Endothelial cell of umbilical vein (primary cell): ENCODE results near the gene KLF15. TPM values are rescaled to one million over a fixed set of nuclear protein-coding genes. Genes with fewer than 3 reads are reported as not detected.

Experiments
- BruUV-seq: library from RNA; stranded (reverse); fragments of 400-500 nt; replicated peaks from 2 replicates; lab custom pipeline; 2021; lab: Mats Ljungman, UMichigan
- CTCF ChIA-PET: fragments of 300-600, 350-600 bp; sonication (Branson Sonifier 250); formaldehyde crosslinking; loops from one replicate; lab custom pipeline; 2021; ENCODE audit warnings: antibody characterized with exemption, inconsistent platforms; lab: Charles Lee
- POLR2A ChIA-PET: fragments of 300-600, 350-600 bp; sonication (Branson Sonifier 250); formaldehyde crosslinking; loops from one replicate; lab custom pipeline; 2021; ENCODE audit warnings: antibody characterized with exemption, inconsistent platforms; lab: Charles Lee
- DNase-seq: peaks from one replicate; pipeline ENCODE4 v3.0.0-alpha.2; 2011; ENCODE audit warnings: low read depth, low spot score
- FAIRE-seq: peaks from 2 replicates; lab custom pipeline; 2011; peaks lifted over from hg19 to GRCh38; lab: Jason Lieb, UNC
- H2AFZ ChIP-seq: 2 replicates; pipeline ENCODE4 v1.6.0; 2012; ENCODE audit warnings: low read depth, low read length, control low read depth, inconsistent platforms
- H3K27ac ChIP-seq: 2 replicates; pipeline ENCODE4 v1.5.1; 2011; ENCODE audit warnings: low read depth, mild to moderate bottlenecking, control low read depth, low read length, moderate library complexity; ENCODE audit not compliant: insufficient read depth
- H3K27me3 ChIP-seq, 2 experiments: 2 replicates each; pipeline versions ENCODE4 v1.6.0 to v1.6.1; 2011; ENCODE audit warnings: low read length in 2 of 2, mixed read lengths in 1 of 2; ENCODE audit not compliant: control insufficient read depth in 2 of 2, insufficient read depth in 2 of 2
- H3K36me3 ChIP-seq, 2 experiments: 2 replicates in 1 of 2; 3 replicates in 1 of 2; pipeline ENCODE4 v1.5.1; 2011; ENCODE audit warnings: low read length in 2 of 2, mild to moderate bottlenecking in 1 of 2, moderate library complexity in 1 of 2; ENCODE audit not compliant: control insufficient read depth in 2 of 2, insufficient read depth in 2 of 2; ENCODE audit errors: extremely low read depth in 1 of 2
- H3K4me1 ChIP-seq: 3 replicates; pipeline ENCODE4 v1.5.1; 2011; ENCODE audit warnings: mild to moderate bottlenecking, low read length; ENCODE audit not compliant: control insufficient read depth, insufficient read depth; ENCODE audit errors: extremely low read depth
- H3K4me2 ChIP-seq: 2 replicates; pipeline ENCODE4 v1.6.1; 2011; ENCODE audit warnings: low read length, control low read depth, mixed read lengths; ENCODE audit not compliant: insufficient read depth
- H3K4me3 ChIP-seq, 3 experiments: fragments of 200-600 bp in 1 of 3; sonication (generic), shearing (Covaris generic) in 1 of 3; replicated peaks in 1 of 3; 2 replicates each; pipeline ENCODE4 v1.5.1; 2011 to 2016; ENCODE audit warnings: control low read depth in 3 of 3, low read length in 3 of 3, mild to moderate bottlenecking in 2 of 3, inconsistent platforms in 1 of 3, low read depth in 1 of 3, moderate library complexity in 1 of 3; ENCODE audit not compliant: insufficient read depth in 1 of 3
- H3K79me2 ChIP-seq: 2 replicates; pipeline ENCODE4 v1.6.0; 2012; ENCODE audit warnings: low read length, inconsistent platforms; ENCODE audit not compliant: control insufficient read depth, insufficient read depth
- H3K9ac ChIP-seq: replicated peaks from 2 replicates; pipeline ENCODE3; 2011; ENCODE audit warnings: low read length, control low read depth; ENCODE audit not compliant: insufficient read depth; ENCODE audit errors: extremely low read depth
- H3K9me1 ChIP-seq: replicated peaks from 3 replicates; pipeline ENCODE4 v1.6.0; 2011; ENCODE audit warnings: mild to moderate bottlenecking, low read length; ENCODE audit not compliant: control insufficient read depth, insufficient read depth; ENCODE audit errors: extremely low read depth
- H3K9me3 ChIP-seq: replicated peaks from 2 replicates; pipeline ENCODE4 v1.5.1; 2012; ENCODE audit warnings: low read length, inconsistent platforms; ENCODE audit not compliant: control insufficient read depth, insufficient read depth
- H4K20me1 ChIP-seq: replicated peaks from 2 replicates; pipeline ENCODE3; 2011; ENCODE audit warnings: mild to moderate bottlenecking, low read length; ENCODE audit not compliant: control insufficient read depth, insufficient read depth; ENCODE audit errors: extremely low read depth
- CTCF ChIP-seq, 2 donors: IDR thresholded peaks; 1 replicate in 1 of 2; 2 replicates in 1 of 2; pipeline ENCODE4 v1.5.1; 2011; ENCODE audit warnings: low read length in 2 of 2, mild to moderate bottlenecking in 2 of 2, moderate library complexity in 2 of 2, control low read depth in 1 of 2, inconsistent platforms in 1 of 2, low read depth in 1 of 2; ENCODE audit not compliant: insufficient read depth in 1 of 2; ENCODE audit errors: extremely low read depth in 1 of 2
- EZH2 ChIP-seq: IDR thresholded peaks from 2 replicates; pipeline ENCODE4 v1.6.1; 2012; ENCODE audit warnings: borderline replicate concordance, low read depth, mild to moderate bottlenecking, moderate library complexity, low read length, inconsistent platforms; ENCODE audit not compliant: severe bottlenecking
- FOS ChIP-seq: IDR thresholded peaks from 2 replicates; pipeline ENCODE4 v1.6.1; 2011; ENCODE audit warnings: mild to moderate bottlenecking, low read length, moderate library complexity, borderline replicate concordance; ENCODE audit not compliant: insufficient read depth
- GATA2 ChIP-seq: IDR thresholded peaks from 2 replicates; pipeline ENCODE4 v1.7.0; 2011; ENCODE audit warnings: low read depth, mild to moderate bottlenecking, moderate library complexity, mixed read lengths, low read length; ENCODE audit not compliant: insufficient read length, insufficient read depth
- JUN ChIP-seq: IDR thresholded peaks from 2 replicates; pipeline ENCODE4 v1.6.1; 2011; ENCODE audit warnings: borderline replicate concordance, low read depth; ENCODE audit not compliant: insufficient read length, insufficient read depth
- MAX ChIP-seq: IDR thresholded peaks from 2 replicates; pipeline ENCODE4 v1.6.1; 2011; ENCODE audit not compliant: insufficient read depth, insufficient read length
- MYC ChIP-seq: IDR thresholded peaks from one replicate; pipeline ENCODE4 v1.6.1; 2011; ENCODE audit warnings: mild to moderate bottlenecking, low read depth, low read length
- POLR2A ChIP-seq: IDR thresholded peaks from 2 replicates; pipeline ENCODE4 v1.6.1; 2012; ENCODE audit warnings: low read depth, mild to moderate bottlenecking, control low read depth, low read length
- POLR2AphosphoS5 ChIP-seq: IDR thresholded peaks from 2 replicates; pipeline ENCODE4 v1.6.1; 2012; ENCODE audit warnings: low read depth, mild to moderate bottlenecking, control low read depth, low read length, moderate library complexity; ENCODE audit not compliant: insufficient read depth
- dilution Hi-C: fragments of 300-500 bp; cut with MboI; formaldehyde crosslinking; loops from one replicate; pipeline ENCODE4 v1.15.0; 2019; ENCODE audit warnings: low sequenced_read_pairs; ENCODE audit not compliant: extremely low pct_ligation_motif_present
- intact Hi-C: fragments of 100-400 bp; cut with micrococcal nuclease; formaldehyde crosslinking; loops from one replicate; pipeline ENCODE4 v1.10.0; 2022
- polyA plus RNA-seq, 4 experiments: library from polyadenylated mRNA; depleted of rRNA in 3 of 4; stranded (reverse) in 3 of 4; unstranded in 1 of 4; fragments of >200 nt; gene quantifications; 2 replicates each; pipeline versions ENCODE4 v1.2.1 to v1.2.3, GENCODE V29; 2011 to 2012; ENCODE audit warnings: missing spikeins in 1 of 4
- total RNA-seq: library from RNA; stranded (reverse); gene quantifications from 2 replicates; pipeline ENCODE4 v1.2.3, GENCODE V29; 2021

KLF15 gene
- total and polyA plus RNA-seq, 2 donors (not counting 3 experiments of a cell fraction or from before 2014, with no cell fraction given), result 2.2 to 3.0 TPM

GRCh38 chr3:126375835-126376331 lies 18.7 kb upstream of the KLF15 start:
- BruUV-seq, result no TSS peak
- FAIRE-seq, result no peak

More at GRCh38 chr3:126375835-126376331, 18.7 kb upstream of the KLF15 start:
- Histone ChIP-seq H3K27ac (no peak overlapping the region), H3K4me3 (no peak overlapping the region), H3K9ac (no peak overlapping the region), H3K27me3 (peaks cover 0 to 2% of the 10 kb centered on the region in 2 experiments), H4K20me1 (no peaks in the 10 kb centered on the region), H2AFZ (no peak overlapping the region), H3K4me2 (no peak overlapping the region), H3K9me1 (no peaks in the 10 kb centered on the region), H3K79me2 (no peaks in the 10 kb centered on the region), H3K4me1 (no peaks in the 10 kb centered on the region), H3K36me3 (no peaks in the 10 kb centered on the region), H3K9me3 (no peaks in the 10 kb centered on the region)
- dilution Hi-C loops (no loop called here), intact Hi-C loops (no loop called here)
- POLR2A ChIA-PET, result no interaction called here
- no peak for DNase-seq
- TF ChIP-seq POLR2A (no peak), MYC (no peak), JUN (no peak), FOS (no peak), EZH2 (no peak), CTCF (IDR thresholded peaks at IDR 0.05; ENCODE audit: extremely low read depth in 1 of 2, insufficient read depth in 1 of 2, low read depth in 1 of 2, low read length in 2 of 2) (no peak), MAX (no peak), GATA2 (no peak), POLR2AphosphoS5 (no peak)
- CTCF ChIA-PET, result no interaction called here
